HG03064 (cell line): Measurements from ENCODE around the gene MDFIC2.
"Not testable (repeated sequence)": the region's sequence is repeated elsewhere in the genome, so short reads cannot be mapped to it uniquely, and the experiment has no call there.

Source experiments
- ATAC-seq: cut with Tn5 transposase; IDR thresholded peaks from one replicate; pipeline ENCODE4 v1.9.1; 2021; ENCODE audit warnings: low read depth; ENCODE audit not compliant: unreplicated experiment

Gene MDFIC2

DNA sequence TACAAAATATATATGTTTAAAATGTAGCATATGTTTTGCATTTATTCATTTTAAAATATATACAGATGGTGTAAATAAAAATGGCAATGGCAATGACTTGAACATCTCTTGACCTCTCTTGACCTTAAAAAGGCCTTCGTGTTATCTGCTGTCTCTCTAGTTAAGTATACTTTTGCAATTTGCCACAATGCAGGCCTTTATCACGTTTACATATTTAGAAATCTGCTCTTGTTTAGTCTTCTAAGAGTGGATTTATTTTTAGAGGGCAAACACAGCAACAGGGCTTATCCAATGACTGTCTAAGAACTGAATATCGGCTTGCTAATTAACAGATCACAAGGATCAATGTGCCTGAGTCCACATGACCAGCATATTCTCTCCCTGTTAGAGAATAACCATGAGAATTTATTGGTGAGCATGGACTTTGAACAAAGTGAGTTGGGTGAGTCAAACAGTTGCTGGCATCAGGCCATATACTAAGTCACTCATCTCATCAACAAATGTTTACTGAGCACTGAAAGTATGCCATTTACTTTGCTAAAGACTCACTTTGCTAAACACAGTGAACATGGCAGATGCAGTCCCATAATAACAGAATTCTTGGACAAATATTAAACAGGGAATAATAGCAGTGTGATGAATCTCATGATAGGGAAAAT lies 48.2 kb downstream of the MDFIC2 start:
- ATAC-seq = no peak

DNA sequence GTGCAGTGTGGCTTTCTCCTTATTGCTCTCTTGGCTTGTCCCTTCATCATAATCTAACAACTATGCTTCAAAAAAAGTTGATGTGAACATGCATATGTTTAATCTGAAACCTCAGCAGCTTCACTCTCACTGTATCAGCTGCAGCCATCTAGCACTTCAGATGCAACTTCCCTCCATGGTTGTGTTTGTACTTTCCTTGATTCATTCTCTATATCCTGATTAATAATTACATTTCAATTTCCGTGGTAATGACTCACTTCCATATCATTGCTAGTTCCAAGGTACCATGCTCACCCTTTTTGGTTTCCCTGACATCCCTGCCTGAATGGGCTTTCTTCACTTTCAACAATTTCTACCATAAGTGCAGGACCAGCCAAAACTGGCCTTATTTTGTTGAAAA lies 51.2 kb downstream of the MDFIC2 start:
- no peak for ATAC-seq

DNA sequence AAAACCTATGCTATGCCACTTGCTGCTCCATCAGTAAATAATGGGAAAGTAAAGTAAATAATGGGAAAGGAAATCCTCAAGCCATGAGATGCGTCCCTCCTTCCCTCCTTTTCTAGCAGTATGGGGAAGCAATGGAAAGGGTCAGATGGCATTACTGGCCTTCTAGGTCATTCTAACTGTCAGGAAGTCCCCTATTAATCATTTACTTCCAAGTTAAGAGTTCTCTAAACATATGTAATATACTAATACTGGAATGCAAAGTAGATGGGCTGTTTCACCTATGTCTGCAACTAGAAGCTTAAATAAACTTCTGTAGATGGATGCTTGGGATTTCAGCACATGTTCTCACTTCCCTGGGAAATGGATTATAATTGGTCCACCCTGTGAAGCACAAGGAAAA lies 55.9 kb downstream of the MDFIC2 start:
- ATAC-seq = no peak

DNA sequence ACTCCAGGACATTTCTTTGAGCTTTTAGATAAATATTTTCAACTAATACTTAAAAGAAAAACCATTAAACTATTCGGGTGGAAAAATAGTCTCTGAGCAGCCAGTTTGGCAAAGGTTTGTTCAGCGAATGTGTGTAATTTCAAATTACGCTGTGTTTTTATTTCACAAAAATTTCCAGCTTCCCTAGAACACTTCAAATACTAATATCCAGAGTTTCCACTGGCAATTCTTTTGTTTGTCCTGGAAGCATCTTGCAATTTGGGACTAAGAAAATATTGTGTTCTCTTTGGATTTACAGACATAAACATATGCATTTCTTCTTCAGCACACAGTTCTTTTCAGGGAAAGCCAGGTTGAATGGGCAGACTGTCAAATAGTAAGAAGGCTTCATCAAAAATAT lies 61.9 kb downstream of the MDFIC2 start:
- no peak for ATAC-seq

DNA sequence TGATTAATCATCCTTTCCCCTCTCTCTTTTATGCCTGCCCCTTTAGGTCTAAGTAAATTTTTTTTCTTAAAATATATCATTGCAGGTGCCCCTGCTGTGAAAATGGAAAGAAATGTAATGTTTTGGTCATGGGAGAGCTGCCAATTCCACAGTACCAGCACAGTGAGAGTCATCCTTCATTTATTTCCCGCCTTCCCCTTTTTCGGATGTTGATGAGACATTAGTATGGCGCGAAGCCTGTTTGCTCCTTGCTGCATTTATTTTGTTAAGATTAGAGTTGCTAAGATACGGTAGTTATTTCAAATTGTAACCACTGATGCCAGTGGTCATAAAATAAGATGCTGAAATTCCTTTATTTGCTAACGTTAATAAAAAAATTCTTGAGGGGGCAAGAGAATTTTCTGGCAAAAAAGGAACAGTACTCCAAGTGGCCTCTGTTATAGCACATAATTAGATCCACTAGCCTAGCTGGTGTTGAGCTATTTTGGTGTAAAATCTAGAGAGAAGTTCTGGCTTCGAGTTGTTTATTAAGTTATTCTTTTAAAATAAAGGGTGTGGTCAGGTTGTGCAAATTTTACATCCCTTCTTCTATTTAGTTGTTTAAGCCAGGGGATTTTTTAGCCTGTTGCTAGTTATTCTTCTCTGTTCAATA lies 62.8 kb downstream of the MDFIC2 start:
- no peak for ATAC-seq

DNA sequence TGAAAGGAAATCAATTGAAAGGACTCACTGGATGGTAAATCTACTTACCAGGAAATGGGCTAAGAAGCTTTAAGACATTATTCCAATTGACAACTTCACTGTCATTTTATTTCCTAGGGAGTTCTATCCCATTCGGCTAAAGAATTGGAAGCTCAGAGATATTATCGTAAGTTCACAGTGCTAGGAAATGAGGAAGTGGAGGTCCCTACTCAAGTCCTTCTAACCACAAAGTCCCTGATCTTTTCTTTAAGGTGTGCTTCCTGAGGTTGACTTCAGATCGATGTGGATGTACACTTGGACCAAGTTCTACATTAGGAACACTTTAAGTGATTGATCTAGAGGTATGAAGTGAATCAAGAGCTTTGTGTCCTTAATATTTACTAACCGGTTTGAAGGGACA lies 63.6 kb downstream of the MDFIC2 start:
- ATAC-seq = no peak

DNA sequence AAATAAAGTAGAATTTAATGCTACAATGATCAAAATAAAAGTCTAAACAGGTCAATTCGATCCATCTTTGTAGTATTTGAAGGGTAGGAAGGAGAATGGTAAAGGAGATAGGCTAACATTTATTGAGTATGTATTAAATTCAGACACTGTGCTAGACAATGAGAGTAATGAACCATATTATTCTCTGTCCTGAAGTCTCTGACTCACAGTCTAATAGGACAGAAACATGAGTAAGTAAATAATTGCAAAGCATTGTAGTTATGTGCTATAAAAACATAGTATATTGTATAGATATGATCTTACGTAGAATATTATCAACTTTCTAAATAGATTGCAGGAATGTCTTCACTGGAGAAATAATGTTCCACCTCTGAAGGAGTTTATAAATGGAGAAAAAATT lies 64.5 kb downstream of the MDFIC2 start:
- ATAC-seq = no peak

DNA sequence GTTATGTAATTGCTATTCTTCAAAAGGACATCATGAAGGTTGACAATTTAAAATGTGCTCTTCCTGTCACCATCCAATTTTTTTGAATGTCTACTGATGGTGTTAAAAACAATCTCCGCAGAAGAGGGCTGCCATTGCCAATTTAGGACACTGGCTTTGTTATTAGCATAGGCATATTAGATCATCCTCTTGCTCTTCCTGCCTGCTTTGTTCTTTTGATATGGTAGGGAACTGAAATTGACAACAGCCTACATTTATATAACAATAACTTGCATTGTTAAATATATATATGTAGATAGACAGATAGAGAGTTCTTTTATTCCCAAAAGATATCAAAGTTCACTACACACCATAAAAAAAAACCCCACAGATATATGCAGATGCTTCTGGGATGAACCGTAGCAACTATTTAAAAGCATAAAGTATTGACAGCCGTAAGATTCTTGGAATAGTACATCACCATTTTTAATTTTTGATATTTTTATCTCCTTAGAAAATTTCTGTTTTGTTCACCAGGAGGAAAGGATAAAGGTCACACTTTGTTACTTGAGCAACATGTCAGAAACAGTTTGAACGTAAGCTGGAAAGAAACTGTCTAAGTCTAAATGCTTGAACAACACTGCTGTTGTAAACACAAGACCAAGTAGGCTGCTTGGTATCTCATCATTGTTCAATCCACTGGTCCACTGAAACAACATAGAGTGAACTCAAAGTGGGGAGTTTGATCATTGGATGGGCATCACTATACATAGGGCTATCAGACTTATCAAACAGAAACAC lies 66.5 kb downstream of the MDFIC2 start:
- no peak for ATAC-seq

DNA sequence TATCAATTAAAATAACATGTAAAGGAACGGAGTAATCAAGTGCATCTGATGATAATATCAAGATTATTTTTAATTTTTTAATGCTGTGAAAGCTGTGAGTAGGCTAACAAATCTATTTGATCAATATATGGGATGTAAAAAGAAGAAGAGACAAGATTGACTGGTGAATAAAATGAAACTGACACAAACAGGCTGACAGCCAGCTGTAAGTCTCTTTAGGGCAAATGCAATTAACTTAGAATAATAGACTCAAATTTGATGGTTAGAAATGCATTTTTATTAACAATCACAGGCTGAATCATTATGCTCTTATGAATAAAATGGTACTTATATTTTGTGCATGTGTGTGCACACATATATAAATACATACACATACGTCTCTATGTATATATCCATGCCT lies 68.0 kb downstream of the MDFIC2 start:
- ATAC-seq = no peak

DNA sequence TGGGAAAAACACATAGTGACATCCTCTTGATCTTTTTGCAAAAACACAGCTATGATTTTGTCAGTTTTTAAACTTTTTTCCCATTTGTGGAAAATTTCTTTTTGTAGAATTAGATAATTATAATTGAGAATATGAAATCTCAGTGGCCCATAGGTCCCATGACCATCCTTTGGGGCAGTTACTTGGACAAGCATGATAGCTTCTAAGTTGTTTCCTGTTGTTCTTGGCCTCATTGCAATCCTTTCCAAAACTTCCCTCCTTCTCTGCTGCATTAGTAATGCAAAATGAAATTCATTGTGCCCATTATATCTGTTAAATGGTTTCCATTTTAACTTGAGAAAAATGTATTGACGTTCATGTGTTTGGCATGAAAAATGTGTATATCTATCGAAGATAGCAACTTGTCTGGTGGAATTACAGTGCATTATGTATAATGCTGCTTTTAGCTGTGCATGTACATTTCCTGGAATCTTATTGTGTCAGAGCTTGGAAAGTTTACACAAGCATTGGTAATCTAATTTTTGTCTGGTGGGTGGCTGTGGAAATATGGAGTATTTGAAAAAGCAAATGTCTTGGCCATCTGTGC lies 70.0 kb downstream of the MDFIC2 start:
- ATAC-seq = no peak

DNA sequence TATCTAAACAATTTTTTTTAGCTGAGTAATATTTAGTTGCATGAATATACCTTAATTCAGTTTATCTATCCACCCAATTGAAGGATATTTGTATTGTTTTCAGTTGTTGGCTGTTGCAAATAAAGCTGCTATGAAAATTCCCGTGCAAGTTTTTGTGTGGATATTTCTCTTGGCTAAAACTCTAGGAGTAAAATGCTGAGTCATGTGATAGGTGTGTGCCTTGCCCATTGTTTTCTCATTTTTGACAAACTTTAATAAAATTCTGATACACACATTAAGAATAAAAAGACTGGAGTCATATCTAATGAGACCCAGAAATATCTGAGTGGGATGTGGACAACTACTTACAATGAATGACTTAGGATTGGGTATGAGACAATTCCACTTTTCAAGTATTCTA lies 78.6 kb downstream of the MDFIC2 start:
- no peak for ATAC-seq

DNA sequence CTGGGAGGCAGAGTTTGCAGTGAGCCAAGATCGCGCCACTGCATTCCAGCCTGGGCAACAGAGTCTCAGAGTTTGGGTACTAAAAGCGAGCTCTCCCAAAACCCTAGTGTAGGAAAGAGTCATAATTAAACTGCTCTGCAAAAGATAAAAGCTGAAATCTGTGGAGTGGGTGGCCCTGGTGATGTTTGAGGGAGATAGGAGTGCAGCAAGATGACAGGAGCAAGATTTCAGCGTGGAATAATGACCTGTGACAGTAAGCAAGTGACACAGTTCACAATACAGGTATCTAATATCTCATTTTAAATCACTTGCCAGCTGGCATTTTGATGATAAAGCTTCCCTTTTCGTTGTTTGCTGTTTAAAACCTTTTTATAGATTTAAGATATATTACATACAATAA lies 79.3 kb downstream of the MDFIC2 start:
- no peak for ATAC-seq

DNA sequence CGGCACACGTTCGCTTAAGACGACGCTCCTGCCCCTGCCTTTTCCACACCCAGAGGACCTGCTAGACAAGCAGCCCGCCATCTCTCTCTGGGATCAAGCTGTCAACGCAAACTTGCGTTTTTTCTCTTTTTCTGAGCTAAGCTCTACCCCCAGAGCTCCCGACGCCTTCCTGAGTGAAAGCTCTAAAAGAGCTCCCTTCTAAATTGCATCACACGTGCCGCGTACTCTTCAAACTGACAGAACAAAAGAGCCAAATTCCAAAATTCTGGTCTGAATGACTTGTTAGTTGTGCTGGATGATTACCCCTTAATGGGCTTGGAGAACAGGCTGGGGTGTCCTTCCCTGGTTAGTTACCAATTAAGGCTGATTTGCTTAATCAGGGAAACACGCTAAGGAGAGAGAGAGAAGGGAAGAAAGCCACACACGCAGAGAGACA lies 81.2 kb downstream of the MDFIC2 start:
- no peak for ATAC-seq

DNA sequence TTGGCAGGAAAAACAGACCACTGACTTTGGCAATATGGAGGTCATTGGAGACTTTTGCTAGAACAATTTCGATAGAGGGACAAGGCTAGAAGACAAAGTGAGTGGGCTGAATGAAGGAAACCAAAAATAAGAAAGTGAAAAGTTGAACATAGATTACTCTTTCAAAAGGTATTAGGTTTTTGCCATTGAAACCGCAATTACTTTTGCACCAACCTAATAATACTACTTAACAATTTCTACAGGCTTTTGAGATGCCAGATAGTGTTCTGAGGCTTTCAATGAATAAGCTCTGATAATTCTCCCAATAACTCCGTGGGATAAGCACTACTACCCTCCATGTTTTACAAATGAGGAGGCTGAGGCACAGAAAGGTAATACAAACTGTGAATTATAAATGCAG lies 85.0 kb downstream of the MDFIC2 start:
- no peak for ATAC-seq

DNA sequence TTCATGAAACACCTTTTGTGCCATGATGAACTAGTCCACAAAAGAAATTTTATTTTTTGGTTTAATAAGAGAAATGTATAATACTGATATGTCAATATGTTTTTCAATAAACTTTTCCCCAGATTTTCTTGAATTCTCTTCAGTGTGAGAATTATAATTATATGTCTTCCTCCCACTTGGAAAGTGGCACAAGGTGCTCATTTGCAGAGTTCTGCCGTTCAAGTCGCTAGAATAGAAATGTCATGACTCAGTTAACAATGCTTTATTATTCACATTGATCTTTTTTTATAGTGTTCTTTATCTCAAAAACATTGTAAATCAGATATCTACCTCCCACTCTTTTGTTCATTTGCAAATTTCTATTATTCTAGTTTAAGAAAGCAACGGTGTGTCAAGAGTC lies 87.3 kb downstream of the MDFIC2 start:
- no peak for ATAC-seq

DNA sequence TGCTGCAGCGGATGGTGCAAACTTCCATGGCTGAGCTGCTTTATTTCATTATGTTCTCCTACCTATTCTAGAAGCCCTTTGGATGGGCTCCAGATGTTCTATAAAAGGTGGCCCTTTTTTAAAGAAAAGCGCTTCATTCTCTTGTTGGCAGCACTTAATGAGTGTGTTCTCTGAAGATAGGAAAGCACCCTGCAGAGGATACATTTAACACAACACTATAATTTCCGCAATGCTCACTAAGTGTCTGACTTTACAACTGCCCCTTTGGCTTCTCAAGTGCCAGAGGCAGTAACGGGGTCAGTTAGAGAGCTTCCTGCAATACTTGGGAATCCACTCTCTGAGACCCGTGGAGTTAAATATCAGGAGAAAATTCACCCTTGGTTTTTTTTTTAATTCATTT lies 88.1 kb downstream of the MDFIC2 start:
- no peak for ATAC-seq

DNA sequence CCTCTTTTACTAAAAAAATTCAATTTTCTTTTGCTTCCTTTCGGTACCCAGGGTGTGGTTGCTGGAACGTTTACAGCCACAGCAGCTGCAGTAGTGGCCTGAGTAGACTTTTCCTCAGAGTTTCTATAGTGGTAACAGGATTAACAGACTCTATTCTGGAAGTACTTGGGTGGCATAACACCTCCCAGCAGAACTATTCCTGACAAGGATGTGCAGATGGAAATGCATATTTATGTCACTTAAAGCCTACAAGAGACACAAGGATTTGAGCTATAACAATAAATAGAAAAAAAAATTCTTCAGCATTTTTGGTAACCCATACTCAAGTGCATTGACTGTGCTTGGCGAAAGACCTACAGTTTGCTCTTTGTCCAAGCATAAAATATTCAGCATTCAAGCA lies 94.0 kb downstream of the MDFIC2 start:
- ATAC-seq = no peak

DNA sequence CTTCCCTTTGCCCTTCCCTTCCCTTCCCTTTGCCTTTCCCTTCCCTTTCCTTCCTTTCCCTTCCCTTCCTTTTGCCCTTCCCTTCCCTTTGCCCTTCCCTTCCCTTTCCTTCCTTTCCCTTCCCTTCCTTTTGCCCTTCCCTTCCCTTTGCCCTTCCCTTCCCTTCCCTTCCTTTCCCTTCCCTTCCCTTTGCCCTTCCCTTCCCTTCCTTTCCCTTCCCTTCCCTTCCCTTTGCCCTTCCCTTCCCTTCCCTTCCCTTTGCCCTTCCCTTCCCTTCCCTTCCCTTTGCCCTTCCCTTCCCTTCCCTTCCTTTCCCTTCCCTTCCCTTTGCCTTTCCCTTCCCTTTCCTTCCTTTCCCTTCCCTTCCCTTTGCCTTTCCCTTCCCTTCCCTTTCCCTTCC lies 101.2 kb downstream of the MDFIC2 start:
- ATAC-seq = not testable (repeated sequence)

DNA sequence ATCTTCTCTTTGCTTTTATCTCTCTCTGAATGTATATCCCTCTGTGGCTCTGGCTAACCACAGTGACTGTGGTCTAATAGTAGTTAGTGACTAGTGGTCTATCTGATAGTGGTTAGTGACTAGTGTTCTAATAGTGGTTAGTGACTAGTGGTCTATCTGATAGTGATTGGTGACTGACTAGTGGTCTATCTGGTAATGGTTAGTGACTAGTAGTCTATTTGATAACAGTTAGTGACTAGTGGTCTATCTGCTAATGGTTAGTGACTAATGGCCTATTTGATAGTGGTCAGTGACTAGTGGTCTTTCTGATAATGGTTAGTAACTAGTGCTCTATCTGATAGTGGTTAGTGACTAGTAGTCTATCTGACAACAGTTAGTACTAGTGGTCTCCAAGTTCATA lies 110.5 kb downstream of the MDFIC2 start:
- ATAC-seq = no peak

DNA sequence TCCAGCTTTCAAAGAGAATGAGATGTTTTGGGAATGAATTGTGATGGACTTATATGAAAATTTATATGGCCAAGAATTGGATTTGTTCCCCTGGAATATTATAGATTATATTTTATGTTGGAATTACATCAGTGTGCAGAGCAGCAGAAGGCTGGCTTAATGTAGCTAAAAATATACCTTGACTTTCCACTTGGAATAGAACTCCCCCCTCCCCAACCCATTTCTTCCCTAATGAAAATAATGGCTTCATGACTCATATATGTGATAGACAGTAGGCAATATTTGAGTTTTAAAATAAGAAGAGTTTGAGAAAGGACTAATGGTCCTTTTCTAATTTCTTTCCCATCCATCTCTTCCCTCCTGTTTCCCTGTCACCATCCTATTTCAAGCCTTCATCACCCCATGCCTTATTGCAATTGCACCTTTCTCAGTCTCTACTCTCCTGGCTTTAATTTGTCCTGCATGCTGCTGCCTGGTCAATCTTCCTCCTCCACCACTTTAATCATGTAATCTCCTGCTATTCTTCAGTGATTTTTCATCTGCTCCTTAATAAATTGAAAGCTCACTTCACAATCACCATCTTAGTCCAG lies 122.5 kb downstream of the MDFIC2 start:
- no peak for ATAC-seq

DNA sequence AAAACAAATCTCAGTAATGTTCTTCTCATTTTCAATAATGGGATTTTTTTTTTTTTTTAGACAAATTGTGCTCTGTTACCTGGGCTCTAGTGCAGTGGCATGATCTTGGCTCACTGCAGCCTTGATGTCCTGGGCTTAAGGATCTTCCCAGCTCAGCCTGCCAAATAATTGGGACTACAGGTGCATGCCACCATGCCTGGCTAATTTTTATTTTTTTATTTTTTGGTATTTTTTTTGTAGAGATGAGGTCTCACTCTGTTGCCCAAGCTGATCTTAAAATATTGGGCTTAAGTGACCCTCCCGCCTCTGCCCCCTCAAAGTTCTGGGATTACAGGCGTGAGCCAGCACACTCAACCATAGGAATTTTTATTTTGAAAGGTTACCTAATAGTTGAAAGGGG lies 126.2 kb downstream of the MDFIC2 start:
- no peak for ATAC-seq
